Measurements from ENCODE around the gene EARS2.

- TF ChIP-seq CTCF (IDR thresholded peaks at IDR 0.05 in 4 of 5, conservative IDR thresholded peaks at IDR 0.05 in 1 of 5) (no peak), POLR2A (IDR thresholded peaks at IDR 0.05) (no peak)
Observed at GRCh38 chr16:23537390-23537789, 19.8 kb downstream of the EARS2 start.

Data from gastrocnemius medialis (tissue), 4 donors.